ENCODE data around the gene EEF1AKMT1.
A peak's percentile ranks its signal among the peaks of the same experiment; 100 is the strongest.

EEF1AKMT1 gene, protein sequence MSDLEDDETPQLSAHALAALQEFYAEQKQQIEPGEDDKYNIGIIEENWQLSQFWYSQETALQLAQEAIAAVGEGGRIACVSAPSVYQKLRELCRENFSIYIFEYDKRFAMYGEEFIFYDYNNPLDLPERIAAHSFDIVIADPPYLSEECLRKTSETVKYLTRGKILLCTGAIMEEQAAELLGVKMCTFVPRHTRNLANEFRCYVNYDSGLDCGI

GRCh38 chr13:20773194-20774080 is at the start of gene EEF1AKMT1:
TSS of gene EEF1AKMT1 (minus strand) at chr13:20773961. CDS start at chr13:20757598, 16,363 bp downstream.
- peak; percentile 33 for DNase-seq

DNA sequence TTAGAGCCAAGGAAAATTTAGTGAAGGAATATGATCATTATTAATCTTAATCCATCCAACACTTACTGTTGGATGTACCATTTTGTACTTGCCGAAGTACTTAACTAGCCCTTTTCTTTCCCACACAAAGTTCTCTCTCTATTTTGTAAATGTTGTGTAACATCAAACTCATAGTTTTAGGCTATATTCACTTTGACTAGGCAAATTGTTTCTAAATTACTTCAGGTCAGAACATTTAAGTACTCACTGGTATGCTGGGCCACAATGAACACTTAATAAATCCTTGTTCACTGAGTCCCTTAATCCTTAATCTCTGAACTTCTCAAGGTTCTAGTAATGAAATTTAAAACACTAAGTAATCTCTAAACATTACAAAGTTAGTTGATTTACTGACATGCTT is 49.3 kb upstream of the EEF1AKMT1 start:
- DNase-seq, result no peak

DNA sequence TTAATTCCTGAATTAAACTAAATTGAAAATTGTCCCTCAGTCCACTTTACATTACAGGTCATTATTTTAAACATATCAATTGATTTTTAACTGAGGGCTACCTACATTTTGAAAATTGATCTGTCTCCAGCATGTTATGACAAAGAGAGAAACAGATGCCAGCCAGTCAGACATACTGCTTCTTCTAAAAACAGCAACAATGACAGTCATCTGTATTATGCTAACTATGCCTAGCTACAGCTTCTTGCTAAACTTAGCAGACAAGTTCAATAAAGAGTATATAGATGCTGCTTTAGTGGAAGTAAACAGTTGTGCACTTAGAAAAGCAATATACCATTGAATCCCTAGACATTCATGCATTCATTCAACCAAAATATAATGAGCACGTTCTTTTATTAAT is 48.6 kb upstream of the EEF1AKMT1 start:
- DNase-seq, result no peak

- no peak for DNase-seq
Measured at GRCh38 chr13:20819715-20820114, 46.0 kb upstream of the EEF1AKMT1 start.

GRCh38 chr13:20815464-20815863 is 41.7 kb upstream of the EEF1AKMT1 start:
- no peak for DNase-seq

DNA sequence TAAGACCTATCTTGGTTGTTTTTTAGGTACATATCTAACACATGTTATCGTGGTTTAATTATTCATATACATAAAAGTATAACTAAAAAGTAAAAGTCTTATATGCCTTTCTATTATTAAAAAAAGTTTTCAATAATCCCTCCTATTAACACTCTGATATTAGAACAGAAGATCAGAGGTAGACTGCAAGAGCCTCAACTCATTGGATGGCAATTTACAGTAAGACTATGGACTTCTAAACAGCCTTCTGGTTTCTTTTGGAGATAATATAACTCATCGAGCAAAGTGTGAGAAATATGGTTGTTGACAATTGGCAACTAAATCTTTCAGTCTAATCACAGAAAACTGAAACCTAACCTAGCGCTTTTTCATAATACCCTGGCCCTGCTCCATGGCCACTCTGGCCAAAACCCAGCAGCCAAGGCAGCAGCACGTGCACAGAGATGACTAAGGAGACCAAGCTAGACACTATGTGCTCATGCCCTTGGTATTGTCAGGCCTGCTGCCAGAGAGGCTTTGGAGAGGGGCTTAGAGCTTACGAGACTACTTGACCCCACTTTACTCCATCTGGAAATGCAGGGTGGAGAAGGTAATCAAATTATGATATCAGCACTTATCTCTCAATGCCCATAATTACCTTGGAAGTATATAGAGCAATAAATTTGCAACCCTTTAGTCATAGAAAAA is 40.6 kb upstream of the EEF1AKMT1 start:
- no peak for DNase-seq

- DNase-seq, result no peak
Measured at GRCh38 chr13:20812890-20813289, 39.1 kb upstream of the EEF1AKMT1 start.

- no peak for DNase-seq
Measured at GRCh38 chr13:20810808-20811207, 37.0 kb upstream of the EEF1AKMT1 start.

DNA sequence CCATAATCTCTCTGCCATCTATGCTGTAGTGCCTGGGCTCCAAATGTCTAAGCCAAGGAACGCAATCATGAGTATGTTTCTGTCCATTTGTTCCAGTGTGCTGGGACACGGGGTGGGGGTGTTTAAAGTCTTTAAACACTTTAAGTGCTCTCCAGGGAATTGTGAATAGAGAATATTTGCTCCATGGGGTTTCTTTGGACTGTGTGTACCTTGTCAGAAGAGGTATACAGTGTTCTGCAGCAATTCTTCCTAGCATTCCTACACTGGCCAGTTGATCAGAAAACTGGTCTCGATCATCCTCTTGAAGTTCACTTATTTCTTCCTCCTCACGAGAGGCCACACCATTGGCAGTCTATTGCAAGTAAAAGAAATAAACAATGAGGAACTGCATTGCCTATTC is 35.1 kb upstream of the EEF1AKMT1 start:
- no peak for DNase-seq

DNA sequence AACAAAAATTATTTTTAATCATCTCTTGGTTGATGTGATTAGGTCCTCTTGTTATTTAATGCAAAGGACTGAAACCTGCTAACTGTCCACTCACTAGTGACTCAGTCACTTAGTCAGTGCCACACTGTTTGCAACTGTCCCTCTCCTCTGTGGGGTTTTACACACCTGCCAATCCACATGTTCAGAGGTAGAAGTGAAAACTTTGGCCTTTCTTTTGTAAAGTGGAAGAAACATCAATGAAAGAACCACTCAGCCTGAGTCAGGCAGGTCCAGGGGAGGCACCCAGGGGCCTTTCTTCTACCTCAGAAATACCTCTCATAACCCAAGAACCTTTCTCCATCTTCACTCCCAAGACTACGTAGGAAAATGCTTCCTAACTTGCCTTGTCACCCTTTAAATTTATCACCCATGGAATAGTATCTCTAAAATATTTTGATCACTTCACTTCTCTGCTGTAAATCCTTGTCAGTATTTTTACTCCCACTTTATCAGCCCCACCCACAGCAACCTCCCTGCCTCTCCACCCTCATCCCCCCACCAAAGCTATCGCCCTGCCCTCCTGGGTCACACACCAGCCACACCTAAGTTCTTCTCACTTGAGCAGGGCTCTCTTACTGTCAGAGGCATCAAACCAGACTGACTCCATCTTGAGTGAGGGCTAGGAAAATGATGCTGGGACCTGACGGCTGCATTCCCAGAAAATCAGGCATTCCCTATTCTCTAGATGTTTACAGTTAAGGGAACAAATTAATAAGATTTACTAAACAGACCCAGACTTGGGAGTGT is 29.6 kb upstream of the EEF1AKMT1 start:
- no peak for DNase-seq

- DNase-seq, result no peak
Measured at GRCh38 chr13:20801707-20802106, 27.9 kb upstream of the EEF1AKMT1 start.

DNA sequence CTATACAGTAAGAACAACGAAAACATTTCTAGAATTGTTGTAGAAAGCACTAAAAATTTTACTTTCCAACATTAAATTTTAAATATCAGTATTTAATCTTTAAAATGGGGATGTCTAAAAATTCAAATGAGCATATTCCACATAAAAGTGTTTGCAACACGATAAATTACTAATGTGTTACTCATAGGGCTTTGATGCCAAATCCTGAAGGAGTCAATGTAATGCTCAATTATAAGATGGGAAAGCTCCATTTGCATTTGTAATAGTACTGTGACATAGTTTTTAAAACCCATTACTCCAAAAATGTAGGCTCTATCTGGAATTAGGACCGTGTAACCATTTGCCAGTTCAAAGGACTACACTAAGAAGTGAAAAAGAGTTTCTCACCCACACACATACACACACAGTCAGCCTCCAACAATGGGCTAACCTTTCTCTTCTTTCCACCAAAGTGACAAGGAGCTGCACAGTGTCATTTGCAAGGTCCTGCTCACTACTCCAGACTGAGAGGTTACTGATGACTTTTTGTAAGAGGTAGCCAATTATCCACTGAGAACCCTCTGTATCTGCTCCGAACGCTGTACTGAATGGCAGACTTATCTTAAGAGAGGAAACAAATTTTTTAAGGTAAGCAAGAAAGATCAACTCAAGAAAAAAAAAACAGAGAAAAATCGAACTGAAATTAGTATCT is 26.1 kb upstream of the EEF1AKMT1 start:
- no peak for DNase-seq

DNA sequence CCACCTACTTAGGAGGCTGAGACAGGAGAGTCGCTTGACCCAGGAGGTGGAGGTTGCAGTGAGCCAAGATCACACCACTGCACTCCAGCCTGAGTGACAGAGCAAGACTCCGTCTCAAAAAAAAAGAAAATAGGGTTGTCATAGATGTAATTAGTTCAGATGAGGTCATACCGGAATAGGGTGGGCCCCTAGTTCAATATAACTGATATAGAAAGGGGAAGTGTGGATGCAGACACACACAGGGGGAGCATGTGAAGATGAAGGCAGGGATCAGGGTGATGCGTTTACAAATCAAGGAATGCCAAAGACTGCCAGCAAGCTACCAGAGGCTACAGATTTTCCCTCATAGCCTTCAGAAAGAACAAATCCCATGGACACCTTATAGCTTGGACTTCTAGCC is 24.3 kb upstream of the EEF1AKMT1 start:
- DNase-seq, result no peak

DNA sequence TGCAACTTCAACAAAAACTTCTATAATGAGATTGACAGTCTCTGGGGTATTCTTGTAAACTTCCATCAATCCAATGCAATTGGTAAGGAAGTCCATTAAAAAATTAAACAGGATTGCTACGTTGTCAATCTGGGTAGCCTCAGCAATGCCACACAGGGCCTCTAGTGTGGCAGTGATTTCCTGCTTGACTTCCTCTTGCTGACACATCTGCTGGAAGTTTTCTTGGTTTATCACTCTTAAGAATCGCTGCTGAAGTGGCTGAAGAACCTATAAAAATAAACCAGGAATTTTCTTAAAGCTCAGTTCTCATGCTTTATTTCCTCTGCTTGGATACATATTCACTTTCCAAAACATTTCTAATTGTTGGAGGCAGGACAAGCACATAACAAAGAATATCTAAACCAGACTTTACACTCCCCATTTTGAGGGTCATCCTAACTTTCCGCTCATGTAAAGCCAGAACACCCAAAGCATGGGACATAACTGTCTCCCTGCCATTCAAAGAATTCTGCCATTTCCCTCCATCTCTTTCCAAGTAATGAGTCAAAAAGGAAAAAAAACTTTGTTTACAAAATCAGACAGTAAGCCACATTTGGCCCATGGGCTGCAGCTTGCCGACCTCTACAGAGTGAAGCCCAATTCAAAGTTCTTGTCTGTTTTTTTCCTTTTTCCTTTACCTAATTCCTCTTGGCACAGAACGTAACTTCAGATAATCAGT is 23.2 kb upstream of the EEF1AKMT1 start:
- no peak for DNase-seq

GRCh38 chr13:20789665-20790064 is 15.9 kb upstream of the EEF1AKMT1 start:
- DNase-seq, result no peak

GRCh38 chr13:20788312-20788711 is 14.6 kb upstream of the EEF1AKMT1 start:
- no peak for DNase-seq

GRCh38 chr13:20787180-20787579 is 13.4 kb upstream of the EEF1AKMT1 start:
- no peak for DNase-seq

- DNase-seq, result no peak
Measured at GRCh38 chr13:20782116-20782708, 8.5 kb upstream of the EEF1AKMT1 start.

GRCh38 chr13:20780317-20780716 is 6.6 kb upstream of the EEF1AKMT1 start:
- no peak for DNase-seq

GRCh38 chr13:20779405-20779804 is 5.6 kb upstream of the EEF1AKMT1 start:
- DNase-seq, result no peak

DNA sequence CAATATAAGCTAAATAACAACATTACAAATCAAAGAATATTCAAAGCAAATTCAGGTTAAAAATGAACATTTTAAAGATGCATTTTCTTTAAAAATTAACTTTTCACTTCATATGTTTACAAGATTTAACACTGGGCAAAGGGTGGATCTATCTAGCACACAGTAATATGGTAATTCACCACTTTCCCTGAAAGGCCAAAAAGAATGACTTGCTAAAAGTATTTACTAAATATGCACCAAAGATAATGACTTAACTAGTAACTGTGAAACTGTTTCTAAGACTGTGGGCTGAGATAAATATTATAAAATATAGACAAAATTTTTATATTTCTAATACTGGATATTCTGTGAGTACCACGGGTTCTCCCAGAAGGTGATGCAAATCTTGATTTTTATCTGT is 4.5 kb upstream of the EEF1AKMT1 start:
- no peak for DNase-seq

Measured in DMS 273 treated with DMSO at 0.1 percent for 48 hours (cell line).